Esophagus squamous epithelium (tissue), 5 donors: ENCODE results near the gene P3R3URF. TPM values are rescaled to one million over a fixed set of nuclear protein-coding genes. Genes with fewer than 3 reads are reported as not detected.

ENCODE experiments used
- DNase-seq: peaks from one replicate; lab custom pipeline; 2025; lab: John Stamatoyannopoulos, UW
- H3K27ac ChIP-seq, 4 donors: fragments of 200-600 bp; sonication (generic); one replicate each; pipeline ENCODE4 v1.5.1; 2016 to 2019; ENCODE audit warnings: mild to moderate bottlenecking in 1 of 4
- H3K27me3 ChIP-seq, 4 donors: fragments of 200-600 bp; sonication (generic); 1 replicate in 3 of 4; 2 replicates in 1 of 4; pipeline versions ENCODE4 v1.5.1 to v1.6.0; 2017 to 2021; ENCODE audit warnings: antibody characterized with exemption in 1 of 4
- H3K36me3 ChIP-seq, 3 donors: fragments of 200-600 bp; sonication (generic); one replicate each; pipeline ENCODE4 v1.5.1; 2016 to 2019
- H3K4me1 ChIP-seq, 3 donors: fragments of 200-600 bp; sonication (generic); one replicate each; pipeline ENCODE4 v1.5.1; 2017 to 2019
- H3K4me3 ChIP-seq, 4 donors: fragments of 200-600 bp; sonication (generic); 1 replicate in 3 of 4; 2 replicates in 1 of 4; pipeline ENCODE4 v1.5.1; 2016 to 2019; ENCODE audit warnings: mild to moderate bottlenecking in 2 of 4, moderate library complexity in 1 of 4
- H3K9me3 ChIP-seq, 3 donors: fragments of 200-600 bp; sonication (generic); one replicate each; pipeline ENCODE4 v1.5.1; 2016 to 2019
- CTCF ChIP-seq, 6 experiments: fragments of 450-650 bp in 4 of 6; fragments of 200-600 bp in 2 of 6; sonication (generic) in 2 of 6; IDR thresholded peaks; one replicate each; pipeline ENCODE4 v1.5.1; 2016 to 2019; ENCODE audit warnings: antibody characterized with exemption in 6 of 6, mild to moderate bottlenecking in 4 of 6, moderate library complexity in 4 of 6
- POLR2A ChIP-seq, 4 donors: fragments of 450-650 bp; IDR thresholded peaks; one replicate each; pipeline ENCODE4 v1.6.1; 2017; ENCODE audit warnings: antibody characterized with exemption in 4 of 4, mild to moderate bottlenecking in 4 of 4, moderate library complexity in 3 of 4
- WGBS, 2 donors: methylation state at CpG; one replicate each; pipeline ENCODE4 v1.1.5; 2018; 5-methylcytosine and 5-hydroxymethylcytosine counted together
- intact Hi-C: fragments of 100-400 bp; cut with DNase I; formaldehyde crosslinking; loops from one replicate; pipeline ENCODE4 v1.15.0; 2022
- total RNA-seq, 4 donors: library from RNA; depleted of rRNA; stranded (reverse); fragments of >200 nt; gene quantifications; one replicate each; pipeline ENCODE4 v1.1.0, GENCODE V29; 2016
- donor health status: DM: yes; HTN: yes; CAD: no.

Gene P3R3URF
- total RNA-seq, 4 donors from 2014 or later = not detected

- DNase-seq = no peak
- peaks cover 18 to 38% (median 21%) of the 10 kb centered on the region in 3 donors for H3K4me1 ChIP-seq
- 78 to 83% methylated on average over 3 to 4 of the region's 5 CpGs for WGBS, 2 donors
- H3K9me3 ChIP-seq = no peaks in the 10 kb centered on the region
- no peak overlapping the region for H3K4me3 ChIP-seq
- no peak for TF ChIP-seq POLR2A (IDR thresholded peaks at IDR 0.05)
- TF ChIP-seq CTCF (IDR thresholded peaks at IDR 0.05) = no peak
- intact Hi-C loops = no loop called here
- H3K36me3 ChIP-seq = peaks cover 19 to 74% (median 26%) of the 10 kb centered on the region in 3 donors
- H3K27ac ChIP-seq = no peak overlapping the region
- no peaks in the 10 kb centered on the region for H3K27me3 ChIP-seq
These were observed 18.4 kb upstream of the P3R3URF start for GRCh38 chr1:46194641-46195193.

GRCh38 chr1:46193984-46194570 is 17.8 kb upstream of the P3R3URF start:
- Histone ChIP-seq H3K36me3 (peaks cover 19 to 80% (median 26%) of the 10 kb centered on the region in 3 donors), H3K9me3 (no peaks in the 10 kb centered on the region), H3K4me3 (no peak overlapping the region), H3K27ac (no peak overlapping the region), H3K4me1 (peaks cover 21 to 38% (median 21%) of the 10 kb centered on the region in 3 donors), H3K27me3 (no peaks in the 10 kb centered on the region)
- intact Hi-C loops = no loop called here
- WGBS, 2 donors = 80 to 89% methylated on average over 2 to 5 of the region's 9 CpGs
- DNase-seq = no peak
- TF ChIP-seq POLR2A (IDR thresholded peaks at IDR 0.05) (no peak), CTCF (IDR thresholded peaks at IDR 0.05) (no peak)

- intact Hi-C loops = no loop called here
- peaks cover 18 to 39% (median 24%) of the 10 kb centered on the region in 3 donors for H3K4me1 ChIP-seq
- H3K27ac ChIP-seq = no peak overlapping the region
- 94 to 100% methylated on average over 2 to 5 of the region's 7 CpGs for WGBS, 2 donors
- no peak overlapping the region for H3K4me3 ChIP-seq
- TF ChIP-seq CTCF (IDR thresholded peaks at IDR 0.05) = no peak
- TF ChIP-seq POLR2A (IDR thresholded peaks at IDR 0.05) = no peak
- H3K27me3 ChIP-seq = no peaks in the 10 kb centered on the region
- no peaks in the 10 kb centered on the region for H3K9me3 ChIP-seq
- peaks cover 19 to 85% (median 26%) of the 10 kb centered on the region in 3 donors for H3K36me3 ChIP-seq
- DNase-seq = no peak
These were observed 17.0 kb upstream of the P3R3URF start for GRCh38 chr1:46193285-46193684.

- H3K27ac ChIP-seq = no peak overlapping the region
- peaks cover 9 to 41% (median 22%) of the 10 kb centered on the region in 3 donors for H3K4me1 ChIP-seq
- no peaks in the 10 kb centered on the region for H3K27me3 ChIP-seq
- no peak overlapping the region for H3K4me3 ChIP-seq
- TF ChIP-seq CTCF (IDR thresholded peaks at IDR 0.05) (no peak), POLR2A (IDR thresholded peaks at IDR 0.05) (no peak)
- 87% methylated on average over 3 to 7 of the region's 10 CpGs for WGBS, 2 donors
- DNase-seq = no peak
- peaks cover 19 to 94% (median 26%) of the 10 kb centered on the region in 3 donors for H3K36me3 ChIP-seq
- no peaks in the 10 kb centered on the region for H3K9me3 ChIP-seq
- intact Hi-C loops = no loop called here
These were observed 15.9 kb upstream of the P3R3URF start for GRCh38 chr1:46192171-46192570.

GRCh38 chr1:46191033-46191701 is 14.9 kb upstream of the P3R3URF start:
- Histone ChIP-seq H3K27ac (no peak overlapping the region), H3K36me3 (peaks cover 19 to 84% (median 26%) of the 10 kb centered on the region in 3 donors), H3K4me3 (no peak overlapping the region), H3K9me3 (no peaks in the 10 kb centered on the region), H3K4me1 (peaks cover 3 to 31% (median 16%) of the 10 kb centered on the region in 3 donors), H3K27me3 (no peaks in the 10 kb centered on the region)
- DNase-seq = no peak
- WGBS, 2 donors = 69 to 92% methylated on average over 3 to 5 of the region's 9 CpGs
- TF ChIP-seq CTCF (IDR thresholded peaks at IDR 0.05) (no peak), POLR2A (IDR thresholded peaks at IDR 0.05) (no peak)
- intact Hi-C loops = no loop called here
